ENCODE data around the gene GDF2.

Gene GDF2
- long read RNA-seq: 0 reads

DNA sequence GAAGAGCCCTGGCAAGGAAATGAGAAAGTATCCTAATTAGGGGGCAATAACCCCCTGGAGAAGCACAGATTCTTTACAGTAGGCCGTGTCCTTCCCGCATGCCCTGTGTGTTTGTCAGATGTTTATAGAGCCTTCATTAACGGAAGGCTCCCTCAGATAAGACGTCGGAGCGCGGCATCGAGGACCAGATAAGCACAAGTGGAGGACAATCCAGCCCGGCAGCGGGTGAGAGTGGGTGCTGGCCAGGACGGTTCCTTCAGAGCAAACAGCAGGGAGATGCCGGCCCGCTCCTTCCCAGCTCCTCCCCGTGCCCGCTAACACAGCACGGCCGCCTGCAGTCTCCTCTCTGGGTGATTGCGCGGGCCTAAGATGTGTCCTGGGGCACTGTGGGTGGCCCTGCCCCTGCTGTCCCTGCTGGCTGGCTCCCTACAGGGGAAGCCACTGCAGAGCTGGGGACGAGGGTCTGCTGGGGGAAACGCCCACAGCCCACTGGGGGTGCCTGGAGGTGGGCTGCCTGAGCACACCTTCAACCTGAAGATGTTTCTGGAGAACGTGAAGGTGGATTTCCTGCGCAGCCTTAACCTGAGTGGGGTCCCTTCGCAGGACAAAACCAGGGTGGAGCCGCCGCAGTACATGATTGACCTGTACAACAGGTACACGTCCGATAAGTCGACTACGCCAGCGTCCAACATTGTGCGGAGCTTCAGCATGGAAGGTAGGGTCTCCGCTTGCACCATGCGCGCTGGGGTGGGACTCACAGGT lies at the start of gene GDF2:
GDF2 (plus strand) TSS at position 155 of the 762 bp plus-strand sequence; CDS start at position 370, 215 bp downstream.
- Histone ChIP-seq H3K27me3 (ENCODE audit: insufficient read depth, poor library complexity, severe bottlenecking) (no peaks in the 10 kb centered on the region), H3K4me3 (replicated peaks; ENCODE audit: insufficient read depth, low read length) (no peak within 1 kb of the TSS), H3K27ac (replicated peaks) (no peak within 1 kb of the TSS)
- TF ChIP-seq POLR2AphosphoS5 (IDR thresholded peaks at IDR 0.05; ENCODE audit: low read depth) (no peak), REST (IDR thresholded peaks at IDR 0.05; ENCODE audit: insufficient replicate concordance, low read depth) (no peak), SPI1 (IDR thresholded peaks at IDR 0.05; ENCODE audit: borderline replicate concordance, low read depth) (no peak), GABPA (IDR thresholded peaks at IDR 0.05; ENCODE audit: low read depth) (no peak)
- TF ChIP-seq, protein P1, sequence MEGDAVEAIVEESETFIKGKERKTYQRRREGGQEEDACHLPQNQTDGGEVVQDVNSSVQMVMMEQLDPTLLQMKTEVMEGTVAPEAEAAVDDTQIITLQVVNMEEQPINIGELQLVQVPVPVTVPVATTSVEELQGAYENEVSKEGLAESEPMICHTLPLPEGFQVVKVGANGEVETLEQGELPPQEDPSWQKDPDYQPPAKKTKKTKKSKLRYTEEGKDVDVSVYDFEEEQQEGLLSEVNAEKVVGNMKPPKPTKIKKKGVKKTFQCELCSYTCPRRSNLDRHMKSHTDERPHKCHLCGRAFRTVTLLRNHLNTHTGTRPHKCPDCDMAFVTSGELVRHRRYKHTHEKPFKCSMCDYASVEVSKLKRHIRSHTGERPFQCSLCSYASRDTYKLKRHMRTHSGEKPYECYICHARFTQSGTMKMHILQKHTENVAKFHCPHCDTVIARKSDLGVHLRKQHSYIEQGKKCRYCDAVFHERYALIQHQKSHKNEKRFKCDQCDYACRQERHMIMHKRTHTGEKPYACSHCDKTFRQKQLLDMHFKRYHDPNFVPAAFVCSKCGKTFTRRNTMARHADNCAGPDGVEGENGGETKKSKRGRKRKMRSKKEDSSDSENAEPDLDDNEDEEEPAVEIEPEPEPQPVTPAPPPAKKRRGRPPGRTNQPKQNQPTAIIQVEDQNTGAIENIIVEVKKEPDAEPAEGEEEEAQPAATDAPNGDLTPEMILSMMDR (IDR thresholded peaks at IDR 0.05; ENCODE audit: insufficient read depth, low read length): no peak
- DNase-seq (ENCODE audit: low read depth in 1 of 2, low spot score in 1 of 2): no peak

DNA sequence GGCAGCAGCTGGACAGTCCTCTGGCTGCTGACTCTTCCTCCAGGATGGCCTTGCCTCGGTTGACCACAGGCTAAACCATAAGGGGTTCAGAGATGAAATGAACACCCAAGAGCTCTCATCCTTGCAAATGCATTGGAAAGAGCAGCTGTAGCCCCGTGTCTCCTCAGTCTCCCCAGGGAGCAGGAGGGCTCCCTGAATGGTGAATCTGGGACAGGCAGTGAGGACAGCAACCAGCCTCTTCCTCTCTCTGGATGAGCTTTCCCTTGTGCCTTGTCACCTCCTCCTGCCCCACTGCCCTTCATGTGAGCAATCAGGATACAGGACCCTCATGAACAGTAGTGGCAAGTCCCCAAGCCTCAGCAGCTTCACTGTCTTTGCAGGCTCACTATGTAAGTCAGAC lies 46.2 kb upstream of the GDF2 start:
- Histone ChIP-seq H3K27ac (replicated peaks) (no peak overlapping the region), H3K27me3 (ENCODE audit: insufficient read depth, poor library complexity, severe bottlenecking) (no peaks in the 10 kb centered on the region), H3K4me3 (replicated peaks; ENCODE audit: insufficient read depth, low read length) (no peak overlapping the region)
- TF ChIP-seq GABPA (IDR thresholded peaks at IDR 0.05; ENCODE audit: low read depth) (no peak), REST (IDR thresholded peaks at IDR 0.05; ENCODE audit: insufficient replicate concordance, low read depth) (no peak), POLR2AphosphoS5 (IDR thresholded peaks at IDR 0.05; ENCODE audit: low read depth) (no peak), SPI1 (IDR thresholded peaks at IDR 0.05; ENCODE audit: borderline replicate concordance, low read depth) (no peak)
- TF ChIP-seq, protein P1 (IDR thresholded peaks at IDR 0.05; ENCODE audit: insufficient read depth, low read length): no peak
- DNase-seq (ENCODE audit: low read depth in 1 of 2, low spot score in 1 of 2): no peak

DNA sequence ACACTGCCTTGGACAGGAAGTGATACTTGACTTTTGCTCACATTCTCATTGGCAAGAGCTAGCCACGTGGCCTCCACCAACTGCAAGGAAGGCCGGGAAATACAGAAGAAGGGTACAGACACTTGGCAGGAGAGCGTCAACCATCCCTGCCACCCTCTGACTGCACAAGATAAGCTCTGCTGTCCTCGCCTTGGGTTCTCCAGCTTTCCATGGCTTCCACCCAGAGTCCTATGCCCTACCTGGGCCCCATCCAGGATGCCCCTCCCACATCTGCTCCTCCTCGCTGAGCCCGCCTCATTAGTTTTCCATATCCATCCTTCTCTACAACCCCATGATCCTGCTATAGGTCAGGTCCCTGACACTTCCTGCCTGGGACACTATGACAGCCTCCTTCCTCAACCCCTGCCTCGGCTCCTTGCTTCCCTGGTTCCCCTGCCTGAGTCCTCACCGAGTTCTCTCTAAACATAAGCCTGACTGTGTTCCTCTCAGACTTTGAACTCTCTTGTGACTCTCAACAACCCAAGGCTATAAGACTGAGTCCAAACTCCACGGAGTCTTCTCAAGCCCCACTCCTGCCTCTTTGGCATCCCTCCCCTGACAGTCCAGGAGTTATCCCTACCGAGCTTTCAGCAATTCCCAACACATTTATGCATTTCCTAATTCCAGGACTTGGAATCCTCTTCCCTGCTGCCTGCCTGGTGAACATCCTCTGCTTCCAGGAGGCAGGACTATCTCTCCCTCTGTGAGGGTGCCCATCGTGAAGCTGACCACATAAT lies 45.5 kb upstream of the GDF2 start:
- H3K27me3 ChIP-seq (ENCODE audit: insufficient read depth, poor library complexity, severe bottlenecking): no peaks in the 10 kb centered on the region
- H3K27ac ChIP-seq (replicated peaks): no peak overlapping the region
- no peak overlapping the region for H3K4me3 ChIP-seq (replicated peaks; ENCODE audit: insufficient read depth, low read length)
- no peak for DNase-seq (ENCODE audit: low read depth in 1 of 2, low spot score in 1 of 2)
- TF ChIP-seq, protein P1 (IDR thresholded peaks at IDR 0.05; ENCODE audit: insufficient read depth, low read length): no peak
- no peak for TF ChIP-seq GABPA (IDR thresholded peaks at IDR 0.05; ENCODE audit: low read depth)
- no peak for TF ChIP-seq SPI1 (IDR thresholded peaks at IDR 0.05; ENCODE audit: borderline replicate concordance, low read depth)
- no peak for TF ChIP-seq POLR2AphosphoS5 (IDR thresholded peaks at IDR 0.05; ENCODE audit: low read depth)
- TF ChIP-seq REST (IDR thresholded peaks at IDR 0.05; ENCODE audit: insufficient replicate concordance, low read depth): no peak
